Measurements from ENCODE around the gene OPCML.

The OPCML gene

GRCh38 chr11:133107136-133107535 lies 425.2 kb downstream of the OPCML start:
- Histone ChIP-seq H3K27ac (no peak overlapping the region), H3K4me1 (ENCODE audit: low read depth, poor library complexity, severe bottlenecking) (no peaks in the 10 kb centered on the region), H3K4me3 (IDR thresholded peaks at IDR 0.05; ENCODE audit: insufficient read depth, low read depth, low read length) (no peak overlapping the region), H3K27me3 (ENCODE audit: insufficient read depth, low read depth) (no peaks in the 10 kb centered on the region), H3K4me2 (no peak overlapping the region), H3K9ac (no peak overlapping the region), H3K36me3 (ENCODE audit: insufficient read depth) (no peaks in the 10 kb centered on the region), H3K79me2 (ENCODE audit: insufficient read depth, low read depth) (no peaks in the 10 kb centered on the region), H4K20me1 (ENCODE audit: insufficient read depth) (no peaks in the 10 kb centered on the region), H2AFZ (ENCODE audit: low read depth) (no peak overlapping the region)
- TF ChIP-seq CTCF (conservative IDR thresholded peaks at IDR 0.05; ENCODE audit: low read depth, low read length) = no peak

- Histone ChIP-seq H3K27me3 (ENCODE audit: insufficient read depth, low read depth) (no peaks in the 10 kb centered on the region), H4K20me1 (ENCODE audit: insufficient read depth) (no peaks in the 10 kb centered on the region), H3K4me1 (ENCODE audit: low read depth, poor library complexity, severe bottlenecking) (no peaks in the 10 kb centered on the region), H3K79me2 (ENCODE audit: insufficient read depth, low read depth) (no peaks in the 10 kb centered on the region), H2AFZ (ENCODE audit: low read depth) (no peak overlapping the region), H3K27ac (no peak overlapping the region), H3K4me2 (no peak overlapping the region), H3K36me3 (ENCODE audit: insufficient read depth) (no peaks in the 10 kb centered on the region), H3K4me3 (IDR thresholded peaks at IDR 0.05; ENCODE audit: insufficient read depth, low read depth, low read length) (no peak overlapping the region), H3K9ac (no peak overlapping the region)
- TF ChIP-seq CTCF (conservative IDR thresholded peaks at IDR 0.05; ENCODE audit: low read depth, low read length) = no peak
These were observed 425.9 kb downstream of the OPCML start for GRCh38 chr11:133106417-133106816.

GRCh38 chr11:133104009-133104744 lies 428.1 kb downstream of the OPCML start:
- Histone ChIP-seq H3K27ac (no peak overlapping the region), H3K9ac (no peak overlapping the region), H4K20me1 (ENCODE audit: insufficient read depth) (no peaks in the 10 kb centered on the region), H3K79me2 (ENCODE audit: insufficient read depth, low read depth) (no peaks in the 10 kb centered on the region), H2AFZ (ENCODE audit: low read depth) (no peak overlapping the region), H3K36me3 (ENCODE audit: insufficient read depth) (no peaks in the 10 kb centered on the region), H3K27me3 (ENCODE audit: insufficient read depth, low read depth) (no peaks in the 10 kb centered on the region), H3K4me2 (no peak overlapping the region), H3K4me3 (IDR thresholded peaks at IDR 0.05; ENCODE audit: insufficient read depth, low read depth, low read length) (no peak overlapping the region), H3K4me1 (ENCODE audit: low read depth, poor library complexity, severe bottlenecking) (no peaks in the 10 kb centered on the region)
- no peak for TF ChIP-seq CTCF (conservative IDR thresholded peaks at IDR 0.05; ENCODE audit: low read depth, low read length)

- Histone ChIP-seq H3K79me2 (ENCODE audit: insufficient read depth, low read depth) (no peaks in the 10 kb centered on the region), H3K36me3 (ENCODE audit: insufficient read depth) (no peaks in the 10 kb centered on the region), H2AFZ (ENCODE audit: low read depth) (no peak overlapping the region), H4K20me1 (ENCODE audit: insufficient read depth) (no peaks in the 10 kb centered on the region), H3K4me1 (ENCODE audit: low read depth, poor library complexity, severe bottlenecking) (no peaks in the 10 kb centered on the region), H3K27ac (no peak overlapping the region), H3K9ac (no peak overlapping the region), H3K4me2 (no peak overlapping the region), H3K27me3 (ENCODE audit: insufficient read depth, low read depth) (no peaks in the 10 kb centered on the region), H3K4me3 (IDR thresholded peaks at IDR 0.05; ENCODE audit: insufficient read depth, low read depth, low read length) (no peak overlapping the region)
- TF ChIP-seq CTCF (conservative IDR thresholded peaks at IDR 0.05; ENCODE audit: low read depth, low read length) = no peak
These were observed 435.3 kb downstream of the OPCML start for GRCh38 chr11:133096981-133097380.

Data from KMS-11 (cell line).